IMR-90 (cell line): Measurements from ENCODE around the gene CGB5. TPM values are rescaled to one million over a fixed set of nuclear protein-coding genes. Genes with fewer than 3 reads are reported as not detected.
A peak's percentile ranks its signal among the peaks of the same experiment; 100 is the strongest.
"Not testable (repeated sequence)": the region's sequence is repeated elsewhere in the genome, so short reads cannot be mapped to it uniquely, and the experiment has no call there.

ENCODE experiments used
- ATAC-seq: fragments of 200-7000 bp; cut with Tn5 transposase; 2 replicates; pipeline ENCODE4 v1.9.1; 2020; ENCODE audit warnings: low read depth, mild to moderate bottlenecking, moderate library complexity
- BruUV-seq: library from RNA; stranded (reverse); fragments of 400-500 nt; replicated peaks from 2 replicates; lab custom pipeline; 2021; lab: Mats Ljungman, UMichigan
- CTCF ChIA-PET: fragments of 300-600 bp; formaldehyde crosslinking; extraction: SDS; loops from one replicate; lab custom pipeline; 2021; ENCODE audit warnings: antibody characterized with exemption; lab: Yijun Ruan, JAX
- POLR2A ChIA-PET: fragments of 300-600 bp; sonication (Branson Sonifier 250); formaldehyde crosslinking; loops from one replicate; lab custom pipeline; 2022; ENCODE audit warnings: antibody characterized with exemption; ENCODE audit not compliant: unreplicated experiment; lab: Charles Lee
- DNase-seq: peaks from one replicate; pipeline ENCODE4 v3.0.0; 2013
- H2AFZ ChIP-seq: replicated peaks from 2 replicates; pipeline ENCODE3; 2013; ENCODE audit warnings: low read length, mild to moderate bottlenecking; ENCODE audit not compliant: poor library complexity
- H2AK5ac ChIP-seq: 2 replicates; pipeline ENCODE4 v1.6.1; 2013; ENCODE audit warnings: low read depth, low read length, inconsistent platforms
- H2AK9ac ChIP-seq: replicated peaks from 2 replicates; pipeline ENCODE3; 2013; ENCODE audit warnings: mild to moderate bottlenecking, low read depth, low read length, moderate library complexity; ENCODE audit not compliant: poor library complexity
- H2BK120ac ChIP-seq: 2 replicates; pipeline ENCODE4 v1.6.1; 2013; ENCODE audit warnings: low read depth, low read length, inconsistent platforms
- H2BK15ac ChIP-seq: 3 replicates; pipeline ENCODE4 v1.6.1; 2013; ENCODE audit warnings: low read depth, low read length, inconsistent platforms
- H2BK20ac ChIP-seq: 2 replicates; pipeline ENCODE4 v1.6.1; 2013; ENCODE audit warnings: low read depth, mild to moderate bottlenecking, inconsistent platforms, low read length, moderate library complexity
- H2BK5ac ChIP-seq: 2 replicates; pipeline ENCODE4 v1.6.1; 2013; ENCODE audit warnings: mild to moderate bottlenecking, low read depth, low read length, inconsistent platforms; ENCODE audit not compliant: poor library complexity, severe bottlenecking
- H3K14ac ChIP-seq: replicated peaks from 2 replicates; pipeline ENCODE4 v1.6.1; 2013; ENCODE audit warnings: low read depth, low read length, inconsistent platforms
- H3K18ac ChIP-seq: 2 replicates; pipeline ENCODE4 v1.6.1; 2013; ENCODE audit warnings: low read depth, low read length, control low read depth
- H3K23ac ChIP-seq: 2 replicates; pipeline ENCODE4 v1.6.1; 2013; ENCODE audit warnings: low read depth, low read length, inconsistent platforms
- H3K27ac ChIP-seq: 2 replicates; pipeline ENCODE4 v1.5.1; 2013; ENCODE audit warnings: mild to moderate bottlenecking, control low read depth, low read length; ENCODE audit not compliant: insufficient read depth
- H3K27me3 ChIP-seq: 2 replicates; pipeline ENCODE4 v1.6.1; 2013; ENCODE audit warnings: low read length; ENCODE audit not compliant: control insufficient read depth, insufficient read depth
- H3K36me3 ChIP-seq: 2 replicates; pipeline ENCODE4 v1.6.1; 2013; ENCODE audit warnings: low read length, mixed read lengths; ENCODE audit not compliant: control insufficient read depth, insufficient read depth
- H3K4ac ChIP-seq: 2 replicates; pipeline ENCODE4 v1.6.1; 2013; ENCODE audit warnings: low read depth, low read length, inconsistent platforms
- H3K4me1 ChIP-seq: 2 replicates; pipeline ENCODE4 v1.6.1; 2013; ENCODE audit warnings: low read length, mixed read lengths; ENCODE audit not compliant: control insufficient read depth, insufficient read depth
- H3K4me2 ChIP-seq: 2 replicates; pipeline ENCODE4 v1.6.1; 2013; ENCODE audit warnings: low read depth, mild to moderate bottlenecking, control low read depth, low read length, moderate library complexity
- H3K4me3 ChIP-seq: 2 replicates; pipeline ENCODE4 v1.5.1; 2013; ENCODE audit warnings: low read depth, mild to moderate bottlenecking, control low read depth, low read length, moderate library complexity; ENCODE audit not compliant: insufficient read depth
- H3K56ac ChIP-seq: 2 replicates; pipeline ENCODE4 v1.6.1; 2013; ENCODE audit warnings: low read length, inconsistent platforms; ENCODE audit not compliant: insufficient read depth; ENCODE audit errors: extremely low read depth
- H3K79me1 ChIP-seq, 2 experiments: 2 replicates each; pipeline ENCODE4 v1.6.1; 2013; ENCODE audit warnings: low read length in 2 of 2, inconsistent platforms in 1 of 2, low read depth in 1 of 2
- H3K9ac ChIP-seq: 2 replicates; pipeline ENCODE4 v1.6.1; 2013; ENCODE audit warnings: low read depth, low read length, control low read depth
- H3K9me1 ChIP-seq: 2 replicates; pipeline ENCODE4 v1.6.1; 2013; ENCODE audit warnings: low read length, inconsistent platforms; ENCODE audit not compliant: insufficient read depth
- H3K9me3 ChIP-seq: 2 replicates; pipeline ENCODE4 v1.6.1; 2013; ENCODE audit warnings: low read length; ENCODE audit not compliant: control insufficient read depth, insufficient read depth
- H4K20me1 ChIP-seq: 2 replicates; pipeline ENCODE4 v1.6.1; 2013; ENCODE audit warnings: low read length, inconsistent platforms; ENCODE audit not compliant: insufficient read depth
- H4K5ac ChIP-seq: 2 replicates; pipeline ENCODE4 v1.6.1; 2013; ENCODE audit warnings: mild to moderate bottlenecking, low read depth, low read length, control low read depth
- H4K8ac ChIP-seq, 2 experiments: 2 replicates each; pipeline ENCODE4 v1.6.1; 2013; ENCODE audit warnings: low read depth in 2 of 2, low read length in 2 of 2, control low read depth in 1 of 2, inconsistent platforms in 1 of 2
- H4K91ac ChIP-seq: 2 replicates; pipeline ENCODE4 v1.6.1; 2013; ENCODE audit warnings: low read depth, low read length, inconsistent platforms; ENCODE audit not compliant: insufficient read depth
- BHLHE40 ChIP-seq: fragments of 150-350 bp; IDR thresholded peaks from 2 replicates; pipeline ENCODE4 v1.6.1; 2016; ENCODE audit warnings: mild to moderate bottlenecking, low read depth, low read length
- FOS ChIP-seq: fragments of 150-350 bp; IDR thresholded peaks from 2 replicates; pipeline ENCODE4 v1.6.1; 2016; ENCODE audit warnings: low read depth, low read length
- WGBS, 2 experiments: methylation state at CpG; one replicate each; pipeline versions ENCODE4 v1.1.5 to v1.1.7; 2013; ENCODE audit warnings: missing lambda C conversion rate in 2 of 2; ENCODE audit not compliant: insufficient read length in 1 of 2; ENCODE audit errors: extremely low coverage in 2 of 2; 5-methylcytosine and 5-hydroxymethylcytosine counted together
- dilution Hi-C: fragments of 300-500 bp; cut with HindIII; formaldehyde crosslinking; loops from one replicate; pipeline ENCODE4 v1.14.3; 2018; ENCODE audit warnings: low sequenced_read_pairs; ENCODE audit not compliant: unreplicated experiment
- in situ Hi-C: fragments of 300-500 bp; cut with MboI; formaldehyde crosslinking; loops from 3 replicates; pipeline ENCODE4 v1.14.3; 2019; ENCODE audit warnings: low sequenced_read_pairs, inconsistent platforms, mixed read lengths
- intact Hi-C: fragments of 100-400 bp; cut with micrococcal nuclease; formaldehyde crosslinking; loops from 2 replicates; pipeline ENCODE4 v1.10.0; 2022
- polyA plus RNA-seq, 3 experiments: library from polyadenylated mRNA; depleted of rRNA; stranded (reverse); fragments of >200 nt; gene quantifications; 2 replicates each; pipeline ENCODE4 v1.2.3, GENCODE V29; 2012; ENCODE audit warnings: low replicate concordance in 1 of 3
- total RNA-seq: library from RNA; depleted of rRNA; stranded (reverse); fragments of >200 nt; gene quantifications from 2 replicates; pipeline ENCODE4 v1.2.3, GENCODE V29; 2012

The CGB5 gene
- total and polyA plus RNA-seq, 2 of the 4 experiments (the other 2 are of a cell fraction): not detected

DNA sequence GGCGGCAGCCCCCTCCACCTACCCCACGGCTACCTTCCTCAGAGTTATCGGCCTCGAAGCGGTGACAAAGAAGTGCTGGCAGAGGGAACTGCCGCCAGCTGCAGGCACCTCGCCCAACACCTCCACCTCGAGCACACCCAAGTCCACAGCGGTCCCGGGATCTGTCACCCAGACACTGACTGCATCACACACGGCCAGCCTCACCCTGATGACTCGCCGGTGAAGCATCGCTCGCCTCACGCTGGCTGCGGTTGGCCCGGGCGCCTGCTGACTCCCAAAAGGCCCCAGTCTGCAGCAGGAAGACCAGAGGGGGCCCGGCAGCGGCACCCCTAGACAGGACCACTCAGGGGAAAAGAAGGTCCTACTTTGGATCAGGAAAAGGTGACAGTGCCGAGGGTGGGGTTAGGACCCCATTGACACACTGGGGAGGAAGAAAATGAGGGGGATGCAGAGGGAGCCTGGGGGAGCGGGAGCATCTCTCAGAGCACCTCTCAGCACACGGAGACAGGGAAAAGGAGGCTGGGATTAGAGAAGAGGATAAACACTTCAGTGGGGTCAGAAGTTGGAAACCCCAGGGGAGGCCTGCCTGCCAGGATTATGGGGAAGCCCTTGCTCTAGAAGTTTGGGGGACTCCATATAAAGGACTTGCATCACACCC lies 6.9 kb downstream of the CGB5 start:
- H2BK15ac ChIP-seq, H4K20me1 ChIP-seq, H3K79me1 ChIP-seq, H4K8ac ChIP-seq, H3K4ac ChIP-seq, H2AFZ ChIP-seq, H3K4me3 ChIP-seq, H3K56ac ChIP-seq, H2BK5ac ChIP-seq, H3K4me1 ChIP-seq, BruUV-seq, H3K9me1 ChIP-seq, H2AK9ac ChIP-seq, H3K23ac ChIP-seq, H3K27ac ChIP-seq, in situ Hi-C loops, intact Hi-C loops, H3K27me3 ChIP-seq, H3K4me2 ChIP-seq, dilution Hi-C loops, CTCF ChIA-PET, H4K5ac ChIP-seq, H3K14ac ChIP-seq, H3K9me3 ChIP-seq, H3K18ac ChIP-seq, H2BK20ac ChIP-seq, H2AK5ac ChIP-seq, POLR2A ChIA-PET, H3K9ac ChIP-seq, H3K36me3 ChIP-seq: not testable (repeated sequence)
- TF ChIP-seq BHLHE40 (peak; percentile 73), FOS (peak; percentile 72)
- 37% methylated on average over 6 of the region's 24 CpGs; no CpG with 5 or more reads in 1 of the 2 experiments for WGBS, 2 experiments
- ATAC-seq (peak; percentile 92), DNase-seq (peak; percentile 71)
- Histone ChIP-seq H2BK120ac (peak overlapping the region; percentile 57; the same call in 1 of the 2 replicates), H4K91ac (peak overlapping the region; percentile 49)
